Upper lobe of right lung (tissue), 1 donor: ENCODE measurements around the gene DSG4. TPM values are rescaled to one million over a fixed set of nuclear protein-coding genes. Genes with fewer than 3 reads are reported as not detected.

ENCODE experiments used
- ATAC-seq: fragments of 200-7000 bp; cut with Tn5 transposase; one replicate; pipeline ENCODE4 v1.9.1; 2020; ENCODE audit warnings: mild to moderate bottlenecking, moderate library complexity
- DNase-seq: peaks from one replicate; pipeline ENCODE4 v3.0.0-alpha.2; 2020
- H3K27ac ChIP-seq: fragments of 200-600 bp; one replicate; pipeline ENCODE4 v1.8.0; 2022
- H3K27me3 ChIP-seq: fragments of 200-600 bp; one replicate; pipeline ENCODE4 v1.8.0; 2022; ENCODE audit warnings: mild to moderate bottlenecking
- H3K36me3 ChIP-seq: fragments of 200-600 bp; one replicate; pipeline ENCODE4 v1.8.0; 2022
- H3K4me1 ChIP-seq: fragments of 200-600 bp; one replicate; pipeline ENCODE4 v1.8.0; 2022
- H3K4me3 ChIP-seq: fragments of 200-600 bp; one replicate; pipeline ENCODE4 v1.8.0; 2022; ENCODE audit warnings: mild to moderate bottlenecking
- H3K9me3 ChIP-seq: fragments of 200-600 bp; one replicate; pipeline ENCODE4 v1.8.0; 2022
- intact Hi-C: fragments of 100-400 bp; cut with DNase I; formaldehyde crosslinking; loops from one replicate; pipeline ENCODE4 v1.11.0; 2022
- total RNA-seq: library from RNA; stranded (reverse); fragmentation: NEBNext Ultra II Directional; extraction: Animal tissue kit (Norgen Biotek cat#: 25700); gene quantifications from one replicate; pipeline ENCODE4 v1.2.1, GENCODE V29; 2021
- TF ChIP-seq, protein P1 (sequence below): fragments of 200-600 bp; IDR thresholded peaks from one replicate; pipeline ENCODE4 v1.8.0; 2022; ENCODE audit warnings: antibody characterized with exemption
- donor health status: DM: no; HTN: yes; CAD: no; lungs with severe emphysema.

Gene DSG4
- total RNA-seq, 1 donor from 2014 or later = not detected

DNA sequence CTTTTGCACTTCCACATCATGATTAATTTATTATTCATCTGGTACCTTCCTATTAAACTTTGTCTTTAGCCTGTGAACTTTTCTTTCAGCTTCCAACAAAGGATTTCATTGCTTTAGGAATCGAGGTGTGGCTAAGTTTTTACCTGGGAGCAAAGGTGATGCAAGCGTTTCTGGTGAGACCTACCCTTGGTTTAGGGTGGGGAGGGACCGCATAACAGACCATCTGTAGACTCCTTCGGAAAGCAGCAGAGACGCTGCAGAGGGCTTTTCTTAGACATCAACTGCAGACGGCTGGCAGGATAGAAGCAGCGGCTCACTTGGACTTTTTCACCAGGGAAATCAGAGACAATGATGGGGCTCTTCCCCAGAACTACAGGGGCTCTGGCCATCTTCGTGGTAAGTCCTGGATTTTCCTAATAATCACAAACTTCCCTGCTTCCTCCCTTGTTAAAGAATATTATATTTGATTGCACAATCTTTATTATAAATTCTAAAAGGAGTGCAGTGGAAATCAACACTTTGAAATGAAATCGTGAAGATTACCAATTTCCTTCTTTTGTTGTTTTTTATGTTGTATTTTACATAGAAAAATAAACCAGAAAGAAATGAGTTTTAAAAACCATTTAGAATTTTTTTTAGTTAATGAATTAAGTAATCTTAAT lies 71.1 kb downstream of the DSG4 start, which contains the start of gene DSG3:
TSS of gene DSG3 (plus strand) at position 212 of the 662 bp plus-strand sequence. CDS start at position 349, 137 bp downstream.
- DNase-seq = no peak

DNA sequence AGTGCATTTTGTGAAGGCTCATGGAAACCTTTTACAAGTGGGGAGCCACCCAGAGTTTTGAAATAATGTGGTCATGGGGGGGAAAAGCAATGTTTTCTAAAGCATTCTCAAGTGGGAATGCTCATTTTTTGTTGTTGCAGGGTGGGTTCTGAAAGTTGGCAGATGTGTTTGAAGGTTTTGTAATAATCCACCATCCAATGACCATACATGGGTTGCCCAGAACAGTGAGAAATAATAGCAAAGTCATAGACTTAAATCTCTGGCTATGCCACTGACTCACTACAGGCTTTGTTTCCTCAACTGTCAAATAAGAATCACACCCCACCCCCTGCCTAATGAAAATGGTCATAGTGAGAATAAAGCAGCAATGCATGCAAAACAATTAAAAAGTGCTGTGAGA lies 73.8 kb downstream of the DSG4 start:
- ATAC-seq = no peak
- H3K27ac ChIP-seq = no peak overlapping the region
- no peaks in the 10 kb centered on the region for H3K9me3 ChIP-seq
- intact Hi-C loops = no loop called here
- no peak for DNase-seq
- H3K4me3 ChIP-seq = no peak overlapping the region
- TF ChIP-seq, protein P1, sequence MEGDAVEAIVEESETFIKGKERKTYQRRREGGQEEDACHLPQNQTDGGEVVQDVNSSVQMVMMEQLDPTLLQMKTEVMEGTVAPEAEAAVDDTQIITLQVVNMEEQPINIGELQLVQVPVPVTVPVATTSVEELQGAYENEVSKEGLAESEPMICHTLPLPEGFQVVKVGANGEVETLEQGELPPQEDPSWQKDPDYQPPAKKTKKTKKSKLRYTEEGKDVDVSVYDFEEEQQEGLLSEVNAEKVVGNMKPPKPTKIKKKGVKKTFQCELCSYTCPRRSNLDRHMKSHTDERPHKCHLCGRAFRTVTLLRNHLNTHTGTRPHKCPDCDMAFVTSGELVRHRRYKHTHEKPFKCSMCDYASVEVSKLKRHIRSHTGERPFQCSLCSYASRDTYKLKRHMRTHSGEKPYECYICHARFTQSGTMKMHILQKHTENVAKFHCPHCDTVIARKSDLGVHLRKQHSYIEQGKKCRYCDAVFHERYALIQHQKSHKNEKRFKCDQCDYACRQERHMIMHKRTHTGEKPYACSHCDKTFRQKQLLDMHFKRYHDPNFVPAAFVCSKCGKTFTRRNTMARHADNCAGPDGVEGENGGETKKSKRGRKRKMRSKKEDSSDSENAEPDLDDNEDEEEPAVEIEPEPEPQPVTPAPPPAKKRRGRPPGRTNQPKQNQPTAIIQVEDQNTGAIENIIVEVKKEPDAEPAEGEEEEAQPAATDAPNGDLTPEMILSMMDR = no peak
- H3K36me3 ChIP-seq = no peaks in the 10 kb centered on the region
- H3K27me3 ChIP-seq = no peaks in the 10 kb centered on the region
- no peaks in the 10 kb centered on the region for H3K4me1 ChIP-seq

More for the DNA sequence above, 71.1 kb downstream of the DSG4 start, which contains the start of gene DSG3:
- intact Hi-C loops = no loop called here
- Histone ChIP-seq H3K36me3 (no peaks in the 10 kb centered on the region), H3K4me3 (no peak within 1 kb of the TSS), H3K27ac (no peak within 1 kb of the TSS), H3K4me1 (no peaks in the 10 kb centered on the region), H3K9me3 (no peaks in the 10 kb centered on the region), H3K27me3 (no peaks in the 10 kb centered on the region)
- TF ChIP-seq, protein P1 = no peak
- ATAC-seq = no peak

DNA sequence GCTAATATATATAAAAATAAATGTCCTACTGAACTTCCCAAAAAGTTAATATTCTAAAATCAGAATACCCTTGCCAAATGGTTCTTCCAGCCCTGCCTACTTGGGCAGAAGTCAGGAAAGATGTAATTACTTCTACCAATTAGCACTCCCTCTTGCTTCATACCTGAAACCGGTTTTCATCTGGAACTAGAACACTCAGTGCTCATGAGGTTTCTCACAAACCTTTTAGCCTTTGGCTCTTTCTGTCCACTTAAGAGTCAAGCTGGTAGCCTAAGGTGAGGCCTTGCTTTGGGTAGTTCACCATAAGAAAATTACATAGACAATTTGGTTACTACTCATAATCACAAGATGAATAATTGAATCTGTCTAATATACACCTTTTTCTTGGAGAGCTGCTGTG lies 75.0 kb downstream of the DSG4 start:
- Histone ChIP-seq H3K36me3 (no peaks in the 10 kb centered on the region), H3K9me3 (no peaks in the 10 kb centered on the region), H3K27ac (no peak overlapping the region), H3K27me3 (no peaks in the 10 kb centered on the region), H3K4me1 (no peaks in the 10 kb centered on the region), H3K4me3 (no peak overlapping the region)
- TF ChIP-seq, protein P1 = no peak
- intact Hi-C loops = no loop called here
- no peak for ATAC-seq
- DNase-seq = no peak

DNA sequence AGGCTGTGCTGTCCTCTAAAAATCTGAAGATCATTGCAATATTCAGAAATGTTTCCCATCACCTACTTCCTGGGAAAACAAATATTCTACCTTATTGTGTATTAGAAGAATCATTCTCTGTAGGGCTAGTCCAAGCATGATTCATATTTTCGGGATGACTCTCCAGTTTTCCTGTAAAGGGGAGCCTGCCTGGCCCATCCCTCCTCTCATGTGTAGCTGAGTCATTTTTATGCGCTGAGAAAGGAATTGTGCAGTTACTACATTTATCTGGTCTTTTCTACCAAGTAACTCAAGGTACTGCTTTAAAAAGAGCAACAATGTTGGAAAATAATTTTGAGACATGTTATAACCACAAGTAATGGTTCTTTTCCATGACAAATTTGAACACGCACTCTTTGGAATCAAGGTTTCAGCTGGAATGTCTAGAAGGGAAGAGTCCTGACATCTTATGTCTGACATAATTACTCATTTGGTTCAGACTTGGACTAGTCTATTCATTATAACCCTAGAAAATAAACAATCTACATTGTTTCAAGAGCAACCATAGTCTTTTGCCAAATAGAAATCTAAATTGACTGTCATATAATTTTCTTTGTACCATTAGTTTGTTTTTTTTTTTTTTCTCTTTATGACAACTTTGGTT lies 77.6 kb downstream of the DSG4 start:
- no peak for ATAC-seq

More for the DNA sequence above, 77.6 kb downstream of the DSG4 start:
- intact Hi-C loops = no loop called here
- Histone ChIP-seq H3K27ac (no peak overlapping the region), H3K27me3 (no peaks in the 10 kb centered on the region), H3K4me1 (no peaks in the 10 kb centered on the region), H3K36me3 (no peaks in the 10 kb centered on the region), H3K4me3 (no peak overlapping the region), H3K9me3 (no peaks in the 10 kb centered on the region)
- DNase-seq = no peak
- TF ChIP-seq, protein P1 = no peak

Other genes starting within 250 kb of the DSG4 start
- gene DSC1, start 213.9 kb upstream of the DSG4 start, total RNA-seq = not detected
- gene DSG1, start 58.6 kb upstream of the DSG4 start, total RNA-seq = not detected
- 0.12 TPM for gene DSG3, start 71.0 kb downstream of the DSG4 start, total RNA-seq
- 34.2 TPM for gene DSG2, start 121.4 kb downstream of the DSG4 start, total RNA-seq
- not detected for gene TTR, start 215.1 kb downstream of the DSG4 start, total RNA-seq